Measurements from ENCODE around the gene AQP6. TPM values are rescaled to one million over a fixed set of nuclear protein-coding genes. Genes with fewer than 3 reads are reported as not detected.

Gene AQP6
- total RNA-seq, 1 experiment from 2014 or later, result 0.09 TPM

GRCh38 chr12:49966511-49967041 is 6.2 kb upstream of the AQP6 start:
- Histone ChIP-seq H4K5ac (ENCODE audit: insufficient read length, low read depth, low read length) (no peak overlapping the region), H3K9ac (ENCODE audit: extremely low read depth, insufficient read length, low read length) (no peak overlapping the region), H3K4me2 (ENCODE audit: insufficient read depth, insufficient read length, low read length) (peak overlapping the region; percentile 12), H3K23me2 (ENCODE audit: insufficient read length, low read depth, low read length, poor library complexity, severe bottlenecking) (no peaks in the 10 kb centered on the region), H3K18ac (ENCODE audit: insufficient read length, low read depth, low read length) (no peak overlapping the region), H3K56ac (ENCODE audit: insufficient read length, low read depth, low read length) (no peak overlapping the region), H3K4me1 (ENCODE audit: insufficient read depth, low read length) (no peaks in the 10 kb centered on the region), H3K14ac (ENCODE audit: insufficient read depth, low read length) (no peak overlapping the region), H3K79me1 (ENCODE audit: insufficient read depth, low read depth, low read length, poor library complexity, severe bottlenecking) (no peaks in the 10 kb centered on the region), H3T11ph (ENCODE audit: low read length) (no peak overlapping the region), H4K20me1 (ENCODE audit: control insufficient read depth, insufficient read depth, insufficient read length) (no peaks in the 10 kb centered on the region), H2AFZ (ENCODE audit: low read length) (no peak overlapping the region), H4K91ac (ENCODE audit: insufficient read length, low read depth, low read length) (no peak overlapping the region), H3K79me2 (ENCODE audit: insufficient read depth, low read length) (no peaks in the 10 kb centered on the region), H3K27ac (ENCODE audit: insufficient read length, low read depth, low read length) (no peak overlapping the region), H2BK5ac (ENCODE audit: insufficient read length, low read length) (no peak overlapping the region), H2BK20ac (ENCODE audit: low read depth, low read length, poor library complexity, severe bottlenecking) (no peak overlapping the region), H3K4ac (ENCODE audit: low read depth, low read length) (no peak overlapping the region), H2BK15ac (ENCODE audit: low read depth, low read length) (no peak overlapping the region), H3K23ac (ENCODE audit: insufficient read length, low read depth, low read length) (no peak overlapping the region), H3K27me3 (ENCODE audit: insufficient read depth, low read length) (peaks cover 2% of the 10 kb centered on the region; the same call in 1 of the 2 replicates), H2BK12ac (ENCODE audit: insufficient read length, low read depth, low read length) (no peak overlapping the region), H4K8ac (replicated peaks; ENCODE audit: insufficient read length, low read depth, low read length) (no peak overlapping the region), H2BK120ac (ENCODE audit: low read depth, low read length, poor library complexity, severe bottlenecking) (no peak overlapping the region), H2AK5ac (ENCODE audit: insufficient read length, low read length) (no peak overlapping the region), H3K9me3 (ENCODE audit: control insufficient read depth, low read depth, low read length) (no peaks in the 10 kb centered on the region)
- Mint-ChIP-seq H3K36me3 (ENCODE audit: insufficient read depth in 1 of 3, low read depth in 3 of 3) (no peaks in the 10 kb centered on the region), H3K27me3 (ENCODE audit: low read depth) (peaks cover 51% of the 10 kb centered on the region), H3K27ac (peak overlapping the region in 1 of 3 experiments; percentile 56; a peak in 1 of 7 replicates), H3K4me3 (no peak overlapping the region), H3K9me3 (no peaks in the 10 kb centered on the region), H3K4me1 (peaks cover 16 to 18% of the 10 kb centered on the region in 2 experiments)
- no CpG with 5 or more reads among the region's 16 CpGs for WGBS (ENCODE audit: extremely low coverage, insufficient read length, low lambda C conversion rate)
- TF ChIP-seq CTCF (conservative IDR thresholded peaks at IDR 0.05), result no peak
- DNase-seq, result no peak

Measured in H9 (cell line).